Activated T-helper 1 cell treated with Interleukin-2 at 50 U/mL for 16 hours (primary cell): ENCODE measurements around the gene NCBP2.

Source experiments
- DNase-seq: peaks from one replicate; pipeline ENCODE4 v3.0.0-alpha.2; 2020; ENCODE audit warnings: low read depth

The NCBP2 gene

GRCh38 chr3:196942226-196942914, at the start of gene NCBP2:
TSS of gene NCBP2 (minus strand) at chr3:196942528. CDS start at chr3:196942503, 25 bp downstream.
- DNase-seq = peak; percentile 99

DNA sequence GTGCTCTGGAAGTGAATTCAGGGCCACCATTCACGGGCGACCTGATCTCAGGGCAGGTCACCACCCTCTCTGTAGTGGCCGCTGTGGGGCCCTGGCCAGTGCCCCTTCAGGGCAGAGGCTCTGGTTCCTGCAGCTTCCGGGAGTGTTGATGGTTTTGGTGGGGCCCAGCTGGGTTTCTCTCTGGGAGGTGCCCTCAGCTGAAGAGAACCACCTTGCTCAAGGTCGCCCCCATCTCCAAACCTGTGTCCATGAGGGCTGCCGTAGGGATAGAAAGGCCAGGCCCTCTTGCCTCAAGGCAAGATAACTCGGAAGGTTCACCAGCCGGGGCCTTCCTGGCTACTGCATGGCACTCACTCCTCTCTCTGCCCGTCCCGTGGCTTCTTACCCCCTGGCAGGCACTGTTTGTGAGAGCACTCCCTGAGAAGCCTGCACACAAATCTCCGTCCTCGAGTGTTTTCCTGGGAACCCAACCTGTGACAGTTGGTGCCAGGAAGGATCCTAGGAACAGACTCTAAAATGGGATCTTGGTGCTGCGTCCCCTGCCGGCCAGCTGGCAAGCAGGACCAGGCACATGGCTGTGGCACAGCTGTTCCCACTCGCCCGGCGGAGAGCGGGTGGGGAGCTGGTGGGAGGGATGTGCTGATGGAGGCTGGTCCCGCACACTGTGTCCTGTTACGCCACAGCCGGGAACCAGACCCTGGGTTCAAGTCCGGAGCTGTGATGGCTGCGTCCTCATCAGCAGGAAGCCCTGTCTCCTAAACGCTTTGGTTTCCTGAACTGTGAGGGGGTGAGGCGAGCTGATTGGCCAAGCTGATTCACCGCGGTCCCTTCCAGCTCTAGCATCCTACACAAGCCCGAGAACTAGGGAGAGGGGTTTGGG, 49.5 kb upstream of the NCBP2 start:
- no peak for DNase-seq

DNA sequence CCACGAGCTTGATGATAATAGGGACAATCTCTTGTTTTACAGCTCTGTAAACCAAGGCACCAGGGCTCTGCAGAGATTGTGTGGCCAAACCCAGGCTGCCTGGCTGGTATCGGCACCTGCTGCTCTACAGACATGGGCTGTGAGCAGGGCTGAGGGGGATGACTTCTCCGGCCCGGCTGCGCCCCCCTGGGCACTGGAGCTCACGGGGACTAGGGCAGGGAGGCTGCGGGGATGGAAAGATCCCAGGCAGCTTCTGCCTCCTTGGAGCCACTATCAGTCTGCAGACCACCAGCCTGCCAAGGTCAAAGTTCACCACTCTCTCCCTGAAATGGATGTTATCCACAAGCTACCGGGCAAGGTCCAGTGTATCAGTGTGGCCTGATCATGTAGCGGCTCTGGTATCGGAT, 48.3 kb upstream of the NCBP2 start:
- no peak for DNase-seq

GRCh38 chr3:196989721-196990262, 47.5 kb upstream of the NCBP2 start:
- DNase-seq = no peak

DNA sequence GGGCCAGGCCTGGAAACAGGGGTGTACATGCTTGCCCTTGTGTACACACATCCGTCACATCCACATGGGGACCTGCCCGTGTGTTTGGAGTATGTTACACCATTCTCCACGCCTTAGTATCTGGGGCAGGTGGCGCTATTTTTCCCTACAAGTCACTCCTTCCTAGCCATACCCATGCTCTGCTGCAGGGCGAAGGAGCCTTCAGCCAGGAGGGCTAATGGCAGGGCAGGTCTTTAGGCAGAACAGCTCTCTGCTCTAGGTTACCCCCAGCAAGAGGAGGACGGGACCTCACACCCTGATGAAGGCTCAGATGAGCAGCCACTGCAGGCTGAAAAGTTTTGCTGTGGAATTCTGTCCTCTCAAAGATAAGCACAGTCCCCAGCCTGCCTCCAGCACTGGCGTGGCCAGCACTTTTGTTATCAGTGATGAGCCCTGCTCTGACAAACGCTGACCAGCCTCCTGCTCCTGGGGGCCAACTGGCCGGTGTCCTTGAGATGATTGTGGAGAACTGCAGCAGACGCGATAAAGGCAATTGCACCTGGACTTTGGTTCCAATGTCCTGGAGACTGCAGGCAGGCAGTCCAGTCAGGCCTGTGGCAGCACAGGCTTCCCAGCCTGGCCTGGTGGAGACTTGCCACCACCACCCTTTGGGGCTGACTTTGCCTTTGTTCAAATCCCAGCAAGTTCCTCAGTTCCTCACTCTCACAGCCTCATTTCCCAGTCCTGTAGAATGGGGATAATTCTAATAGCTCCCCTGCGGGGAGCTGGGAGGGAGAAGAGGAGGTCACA, 46.1 kb upstream of the NCBP2 start:
- DNase-seq = no peak

GRCh38 chr3:196987022-196987421, 44.7 kb upstream of the NCBP2 start:
- no peak for DNase-seq

DNA sequence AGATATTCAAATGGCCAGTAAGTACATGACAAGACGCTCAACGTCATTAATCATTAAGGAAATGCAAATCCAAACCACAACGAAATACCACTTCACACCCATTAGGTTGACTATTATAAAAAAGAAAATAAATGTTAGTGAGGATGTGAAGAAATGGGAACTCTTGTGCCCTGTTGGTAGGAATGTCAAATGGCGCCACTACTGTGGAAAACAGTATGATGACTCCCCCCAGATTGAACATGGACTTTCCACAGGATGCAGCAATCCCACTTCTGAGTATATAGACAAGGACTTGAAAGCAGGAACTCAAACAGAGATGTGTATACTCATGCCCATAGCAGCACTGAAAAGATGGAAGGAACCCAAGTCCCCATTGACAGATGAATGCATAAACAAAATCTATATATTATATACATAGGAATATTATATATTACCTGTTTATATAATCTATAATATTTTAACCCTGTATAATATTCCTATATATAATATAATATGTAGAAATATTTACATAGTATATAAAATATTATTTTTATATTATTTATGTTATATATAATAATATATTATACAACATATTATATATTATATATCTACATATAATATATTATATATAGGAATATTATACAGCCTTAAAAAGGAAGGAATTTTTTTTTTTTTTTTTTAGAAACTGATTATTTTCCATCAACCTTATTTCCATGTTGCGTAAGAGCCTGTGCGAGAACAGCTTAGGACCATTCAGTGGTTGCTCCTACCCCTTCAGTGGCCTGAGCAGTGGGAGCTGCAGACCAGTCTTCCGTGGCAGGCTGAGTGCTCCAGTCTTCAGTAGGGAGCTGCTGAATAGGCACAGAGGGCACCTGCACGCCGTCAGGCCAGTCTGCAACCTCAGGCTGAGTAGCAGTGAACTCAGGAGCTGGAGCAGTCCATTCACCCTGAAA, 43.9 kb upstream of the NCBP2 start:
- DNase-seq = no peak

DNA sequence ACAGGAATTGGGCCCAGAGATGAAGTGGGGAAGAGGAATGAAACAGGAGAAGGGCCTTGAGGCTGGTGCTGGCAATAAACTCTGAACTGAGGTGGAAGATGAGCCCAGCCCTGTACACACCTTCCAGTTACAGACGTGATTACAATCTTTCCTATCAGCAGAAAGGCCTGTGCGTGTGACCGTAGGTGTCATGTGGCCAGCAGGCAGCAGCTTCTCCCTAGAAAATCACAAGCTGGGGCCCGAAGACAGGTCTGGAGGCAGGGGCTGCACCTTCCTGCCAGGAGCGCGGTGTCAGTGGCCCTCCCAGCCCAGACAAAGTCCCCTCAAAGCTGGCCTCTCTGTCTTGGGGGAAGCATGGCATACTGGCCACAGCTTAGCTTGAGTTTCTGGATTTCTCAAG, 43.0 kb upstream of the NCBP2 start:
- DNase-seq = no peak

DNA sequence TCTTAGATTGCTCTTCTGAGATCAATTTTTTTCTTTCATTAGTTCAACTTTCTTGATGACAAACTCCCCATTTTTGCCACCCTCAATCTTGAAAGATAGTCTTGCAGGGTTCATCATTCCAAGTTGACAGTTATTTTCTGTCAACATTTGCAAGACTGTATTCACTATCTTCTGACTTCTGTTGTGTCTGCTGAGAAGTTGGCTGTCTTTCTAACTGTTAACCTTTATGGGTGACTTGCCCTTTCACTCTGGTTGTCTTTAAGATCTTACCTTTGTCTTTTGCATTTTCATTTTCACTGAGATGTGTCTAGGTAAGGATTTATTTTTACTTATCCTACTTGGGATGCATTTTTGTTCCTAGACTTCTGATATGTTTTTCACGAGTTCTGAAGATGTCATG, 40.9 kb upstream of the NCBP2 start:
- DNase-seq = no peak

DNA sequence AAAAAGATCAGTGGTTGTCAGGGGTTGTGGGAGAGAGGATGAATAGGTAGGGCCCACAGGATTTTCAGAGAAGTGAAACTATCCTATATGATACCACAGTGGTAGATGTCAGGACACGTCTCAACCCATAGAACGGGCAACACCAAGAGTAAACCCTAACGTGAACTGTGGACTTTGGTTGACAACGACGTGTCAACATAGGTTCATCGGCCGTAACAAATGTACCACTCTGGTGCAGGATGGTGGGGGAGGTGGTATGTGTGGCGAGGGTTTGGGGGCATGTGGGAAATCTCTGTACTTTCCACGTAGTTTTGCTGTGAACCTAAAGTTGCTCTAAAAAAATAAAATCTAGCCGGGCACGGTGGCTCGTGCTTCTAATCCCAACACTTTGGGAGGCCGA, 39.3 kb upstream of the NCBP2 start:
- DNase-seq = no peak

DNA sequence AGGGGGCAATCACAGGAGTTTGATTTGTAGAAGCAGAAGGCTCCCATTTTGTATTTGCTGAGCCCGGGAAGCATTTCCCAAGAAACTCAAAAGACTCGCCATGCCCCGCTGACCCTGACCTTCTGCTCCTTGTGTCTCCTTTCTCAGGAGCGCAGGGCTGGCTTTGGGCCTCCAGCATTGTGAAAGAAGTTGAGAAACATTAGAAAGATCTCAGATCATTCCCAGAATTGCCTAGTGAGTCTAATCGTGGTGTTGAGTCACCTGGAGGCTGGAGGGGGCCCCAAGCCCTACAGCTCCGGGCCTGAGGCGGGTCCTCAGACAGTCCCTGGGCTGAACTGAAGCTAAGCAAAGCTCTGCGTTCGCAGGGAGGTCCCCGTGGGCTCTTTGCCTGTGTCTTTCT, 37.2 kb upstream of the NCBP2 start:
- DNase-seq = no peak

DNA sequence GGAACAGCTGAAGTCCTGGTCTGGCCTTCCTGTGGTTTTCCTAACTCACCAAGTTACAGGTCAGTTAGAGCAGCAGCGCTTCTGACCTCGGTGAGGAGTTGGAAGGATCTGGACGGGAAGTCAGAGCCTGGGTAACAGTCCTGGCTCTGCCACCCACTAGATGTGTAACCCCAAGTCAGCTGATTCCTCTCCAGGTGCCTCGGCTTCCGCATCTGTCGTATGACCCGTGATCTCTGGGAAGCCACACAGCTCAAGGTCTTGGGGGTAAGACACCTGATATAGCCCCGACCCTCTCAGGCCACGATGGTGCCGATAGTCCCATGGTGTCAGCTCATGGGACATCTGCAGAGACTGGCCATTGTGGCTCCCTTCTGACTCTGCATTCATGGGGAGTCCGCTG, 34.6 kb upstream of the NCBP2 start:
- DNase-seq = no peak

DNA sequence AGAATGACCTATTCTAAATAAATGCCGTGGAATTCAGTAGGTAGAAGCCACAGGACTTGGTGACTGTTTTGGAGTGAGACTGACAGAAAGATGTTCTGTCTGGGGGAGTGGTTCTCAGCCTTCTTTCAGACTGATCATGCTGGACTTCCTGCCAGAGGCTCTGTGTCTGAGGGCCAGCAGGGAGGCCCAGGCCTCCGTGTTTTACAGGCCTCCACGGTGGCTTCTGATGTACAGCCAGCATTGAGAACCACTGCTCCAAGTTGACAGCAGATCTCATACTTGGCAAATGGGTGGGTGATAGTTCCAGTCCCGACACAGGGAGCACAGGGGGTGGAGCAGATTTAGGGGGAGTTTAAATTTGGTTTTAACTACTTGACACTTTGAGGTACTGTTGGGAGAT, 33.0 kb upstream of the NCBP2 start:
- DNase-seq = no peak

- DNase-seq = no peak
These were observed 32.3 kb upstream of the NCBP2 start for GRCh38 chr3:196974661-196975060.

- DNase-seq = no peak
These were observed 28.9 kb upstream of the NCBP2 start for GRCh38 chr3:196971094-196971698.

DNA sequence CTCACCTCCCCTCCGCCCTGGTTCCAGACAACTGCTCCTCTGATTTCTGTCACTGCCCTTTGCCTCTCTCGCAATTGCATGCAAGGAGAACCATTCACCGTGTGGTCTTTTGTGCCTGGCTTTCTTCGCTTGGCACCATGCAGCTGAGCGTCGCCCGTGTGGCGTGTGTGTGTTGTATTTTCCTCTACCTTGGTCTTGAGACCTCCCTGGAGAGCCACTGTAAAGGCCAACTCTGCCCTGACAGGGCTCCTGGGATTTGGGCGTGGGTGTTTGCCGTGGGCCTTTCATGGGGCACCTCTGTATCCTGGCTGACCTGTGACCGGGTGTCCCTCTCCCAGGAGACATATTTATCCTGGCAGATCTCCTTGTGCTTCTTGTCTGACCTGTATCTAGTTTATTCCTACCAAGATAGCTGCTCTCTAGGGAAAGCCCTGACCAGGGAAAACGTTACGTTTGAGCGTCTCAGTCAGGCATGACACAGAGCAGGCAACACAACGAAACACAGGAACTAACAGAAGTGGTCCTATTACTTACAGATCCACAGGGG, 28.3 kb upstream of the NCBP2 start:
- no peak for DNase-seq

GRCh38 chr3:196969660-196970546, 27.6 kb upstream of the NCBP2 start:
- DNase-seq = peak; percentile 51

- no peak for DNase-seq
These were observed 26.9 kb upstream of the NCBP2 start for GRCh38 chr3:196969134-196969659.
